Measurements from ENCODE around the gene PKIB. TPM values are rescaled to one million over a fixed set of nuclear protein-coding genes. Genes with fewer than 3 reads are reported as not detected.

PKIB gene
- total and polyA plus RNA-seq, 2 donors (not counting 3 experiments of a cell fraction or from before 2014, with no cell fraction given): not detected

DNA sequence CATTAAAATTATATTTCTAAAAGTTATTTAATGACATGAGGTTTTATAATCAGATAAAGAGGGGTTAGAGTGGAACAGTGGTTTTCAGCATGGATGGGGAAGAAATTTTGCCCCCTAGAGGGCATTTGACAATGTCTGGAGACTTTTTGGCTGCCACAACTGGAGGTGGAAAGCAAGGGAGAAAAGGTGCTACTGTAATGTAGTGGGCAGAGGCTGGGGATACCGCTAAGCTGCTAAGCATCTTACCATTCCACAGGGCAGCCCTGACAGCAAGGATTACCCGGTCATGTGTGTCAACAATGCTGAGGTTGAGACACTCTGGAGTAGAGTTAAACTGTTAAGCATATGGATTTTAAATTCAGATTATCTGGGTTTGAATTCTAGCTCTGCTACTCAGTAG lies 116.4 kb downstream of the PKIB start:
- H2AFZ ChIP-seq (ENCODE audit: low read depth, low read length): no peak overlapping the region
- no peak overlapping the region for H3K27ac ChIP-seq (ENCODE audit: insufficient read depth, low read depth, low read length)
- no peaks in the 10 kb centered on the region for H3K4me1 ChIP-seq (ENCODE audit: control insufficient read depth, extremely low read depth, insufficient read depth, low read length)
- dilution Hi-C loops (cut with MboI; ENCODE audit: extremely low pct_ligation_motif_present, low sequenced_read_pairs): no loop called here
- H3K27me3 ChIP-seq (ENCODE audit: control insufficient read depth in 2 of 2, insufficient read depth in 2 of 2, low read length in 2 of 2): peaks cover 0 to 2% of the 10 kb centered on the region in 2 experiments
- intact Hi-C loops (cut with micrococcal nuclease): loop anchor here (1.0 to 5.0 kb wide), 3 partner anchors 116 to 249 kb away; partner anchors contain the start of gene PKIB
- H3K9me1 ChIP-seq (replicated peaks; ENCODE audit: control insufficient read depth, extremely low read depth, insufficient read depth, low read length): no peaks in the 10 kb centered on the region
- TF ChIP-seq, protein P1, sequence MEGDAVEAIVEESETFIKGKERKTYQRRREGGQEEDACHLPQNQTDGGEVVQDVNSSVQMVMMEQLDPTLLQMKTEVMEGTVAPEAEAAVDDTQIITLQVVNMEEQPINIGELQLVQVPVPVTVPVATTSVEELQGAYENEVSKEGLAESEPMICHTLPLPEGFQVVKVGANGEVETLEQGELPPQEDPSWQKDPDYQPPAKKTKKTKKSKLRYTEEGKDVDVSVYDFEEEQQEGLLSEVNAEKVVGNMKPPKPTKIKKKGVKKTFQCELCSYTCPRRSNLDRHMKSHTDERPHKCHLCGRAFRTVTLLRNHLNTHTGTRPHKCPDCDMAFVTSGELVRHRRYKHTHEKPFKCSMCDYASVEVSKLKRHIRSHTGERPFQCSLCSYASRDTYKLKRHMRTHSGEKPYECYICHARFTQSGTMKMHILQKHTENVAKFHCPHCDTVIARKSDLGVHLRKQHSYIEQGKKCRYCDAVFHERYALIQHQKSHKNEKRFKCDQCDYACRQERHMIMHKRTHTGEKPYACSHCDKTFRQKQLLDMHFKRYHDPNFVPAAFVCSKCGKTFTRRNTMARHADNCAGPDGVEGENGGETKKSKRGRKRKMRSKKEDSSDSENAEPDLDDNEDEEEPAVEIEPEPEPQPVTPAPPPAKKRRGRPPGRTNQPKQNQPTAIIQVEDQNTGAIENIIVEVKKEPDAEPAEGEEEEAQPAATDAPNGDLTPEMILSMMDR (IDR thresholded peaks at IDR 0.05; ENCODE audit: extremely low read depth in 1 of 2, insufficient read depth in 1 of 2, low read depth in 1 of 2, low read length in 2 of 2): peak; percentile 22 to 60
- no peak for TF ChIP-seq MYC (IDR thresholded peaks at IDR 0.05; ENCODE audit: low read depth, low read length)
- BruUV-seq (replicated peaks): no TSS peak
- FAIRE-seq (no peak), DNase-seq (ENCODE audit: low read depth, low spot score) (peak; percentile 12)
- no peaks in the 10 kb centered on the region for H3K9me3 ChIP-seq (replicated peaks; ENCODE audit: control insufficient read depth, insufficient read depth, low read length)
- POLR2A ChIA-PET: no interaction called here
- no peaks in the 10 kb centered on the region for H3K79me2 ChIP-seq (ENCODE audit: control insufficient read depth, insufficient read depth, low read length)
- H3K4me3 ChIP-seq (replicated peaks in 1 of 3; ENCODE audit: insufficient read depth in 1 of 3, low read depth in 1 of 3, low read length in 3 of 3): no peak overlapping the region
- CTCF ChIA-PET: interaction anchor here (0.7 to 9.1 kb wide), 10 partner anchors 9 to 252 kb away, joined by 3 to 274 read pairs (median 5); partner anchors contain the start of gene PKIB
- H3K36me3 ChIP-seq (ENCODE audit: control insufficient read depth in 2 of 2, extremely low read depth in 1 of 2, insufficient read depth in 2 of 2, low read length in 2 of 2): no peaks in the 10 kb centered on the region
- H3K4me2 ChIP-seq (ENCODE audit: insufficient read depth, low read length): no peak overlapping the region
- H4K20me1 ChIP-seq (replicated peaks; ENCODE audit: control insufficient read depth, extremely low read depth, insufficient read depth, low read length): no peaks in the 10 kb centered on the region
- no peak overlapping the region for H3K9ac ChIP-seq (replicated peaks; ENCODE audit: extremely low read depth, insufficient read depth, low read length)

DNA sequence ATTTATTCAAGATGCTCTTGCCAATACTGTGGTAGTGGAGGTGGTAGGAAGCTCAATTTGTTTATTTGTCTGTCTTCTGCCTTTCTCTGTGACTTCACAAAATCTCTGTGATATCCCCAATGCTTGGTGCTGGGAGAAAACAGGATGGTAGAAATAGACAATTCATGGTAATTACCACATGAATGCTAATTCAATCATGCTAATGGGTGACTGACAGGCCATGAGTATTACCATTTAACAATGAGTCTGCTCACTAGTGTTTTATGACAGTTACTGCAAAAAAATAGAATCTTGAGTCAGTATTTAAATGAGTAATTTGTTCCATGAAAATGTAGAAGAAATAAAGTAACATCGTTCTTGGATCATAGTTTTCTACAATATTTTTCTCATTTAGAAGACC lies 117.0 kb downstream of the PKIB start:
- no peaks in the 10 kb centered on the region for H3K36me3 ChIP-seq (ENCODE audit: control insufficient read depth in 2 of 2, extremely low read depth in 1 of 2, insufficient read depth in 2 of 2, low read length in 2 of 2)
- FAIRE-seq (no peak), DNase-seq (ENCODE audit: low read depth, low spot score) (no peak)
- no peak overlapping the region for H3K9ac ChIP-seq (replicated peaks; ENCODE audit: extremely low read depth, insufficient read depth, low read length)
- H3K4me2 ChIP-seq (ENCODE audit: insufficient read depth, low read length): no peak overlapping the region
- H3K27ac ChIP-seq (ENCODE audit: insufficient read depth, low read depth, low read length): no peak overlapping the region
- peaks cover under 1 to 4% of the 10 kb centered on the region in 2 experiments for H3K27me3 ChIP-seq (ENCODE audit: control insufficient read depth in 2 of 2, insufficient read depth in 2 of 2, low read length in 2 of 2)
- TF ChIP-seq MYC (IDR thresholded peaks at IDR 0.05; ENCODE audit: low read depth, low read length) (no peak), EZH2 (IDR thresholded peaks at IDR 0.05; ENCODE audit: borderline replicate concordance, low read depth, low read length, severe bottlenecking) (no peak), JUN (IDR thresholded peaks at IDR 0.05; ENCODE audit: borderline replicate concordance, insufficient read depth, insufficient read length, low read depth) (no peak), GATA2 (IDR thresholded peaks at IDR 0.05; ENCODE audit: insufficient read depth, insufficient read length, low read depth, low read length) (no peak), FOS (IDR thresholded peaks at IDR 0.05; ENCODE audit: borderline replicate concordance, insufficient read depth, low read length) (no peak), POLR2AphosphoS5 (IDR thresholded peaks at IDR 0.05; ENCODE audit: insufficient read depth, low read depth, low read length) (no peak), POLR2A (IDR thresholded peaks at IDR 0.05; ENCODE audit: low read depth, low read length) (no peak)
- TF ChIP-seq, protein P1 (IDR thresholded peaks at IDR 0.05; ENCODE audit: extremely low read depth in 1 of 2, insufficient read depth in 1 of 2, low read depth in 1 of 2, low read length in 2 of 2): no peak
- TF ChIP-seq, protein P2, sequence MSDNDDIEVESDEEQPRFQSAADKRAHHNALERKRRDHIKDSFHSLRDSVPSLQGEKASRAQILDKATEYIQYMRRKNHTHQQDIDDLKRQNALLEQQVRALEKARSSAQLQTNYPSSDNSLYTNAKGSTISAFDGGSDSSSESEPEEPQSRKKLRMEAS (IDR thresholded peaks at IDR 0.05; ENCODE audit: insufficient read depth, insufficient read length): no peak
- POLR2A ChIA-PET: no interaction called here
- H3K4me1 ChIP-seq (ENCODE audit: control insufficient read depth, extremely low read depth, insufficient read depth, low read length): no peaks in the 10 kb centered on the region
- no peaks in the 10 kb centered on the region for H3K9me3 ChIP-seq (replicated peaks; ENCODE audit: control insufficient read depth, insufficient read depth, low read length)
- no peaks in the 10 kb centered on the region for H3K9me1 ChIP-seq (replicated peaks; ENCODE audit: control insufficient read depth, extremely low read depth, insufficient read depth, low read length)
- dilution Hi-C loops (cut with MboI; ENCODE audit: extremely low pct_ligation_motif_present, low sequenced_read_pairs): no loop called here
- CTCF ChIA-PET: interaction anchor here (0.7 to 9.1 kb wide), 10 partner anchors 9 to 253 kb away, joined by 3 to 274 read pairs (median 5); partner anchors contain the start of gene PKIB
- H2AFZ ChIP-seq (ENCODE audit: low read depth, low read length): no peak overlapping the region
- H4K20me1 ChIP-seq (replicated peaks; ENCODE audit: control insufficient read depth, extremely low read depth, insufficient read depth, low read length): no peaks in the 10 kb centered on the region
- H3K4me3 ChIP-seq (replicated peaks in 1 of 3; ENCODE audit: insufficient read depth in 1 of 3, low read depth in 1 of 3, low read length in 3 of 3): no peak overlapping the region
- no peaks in the 10 kb centered on the region for H3K79me2 ChIP-seq (ENCODE audit: control insufficient read depth, insufficient read depth, low read length)
- no TSS peak for BruUV-seq (replicated peaks)
- intact Hi-C loops (cut with micrococcal nuclease): loop anchor here (2.0 to 5.0 kb wide), 2 partner anchors 116 to 250 kb away; partner anchors contain the start of gene PKIB

Measured in endothelial cell of umbilical vein (primary cell).